Measurements from ENCODE around the gene GNAT1. TPM values are rescaled to one million over a fixed set of nuclear protein-coding genes. Genes with fewer than 3 reads are reported as not detected.

The GNAT1 gene
- total and polyA plus RNA-seq, 2 donors (not counting 1 experiment from before 2014, with no cell fraction given) = not detected

DNA sequence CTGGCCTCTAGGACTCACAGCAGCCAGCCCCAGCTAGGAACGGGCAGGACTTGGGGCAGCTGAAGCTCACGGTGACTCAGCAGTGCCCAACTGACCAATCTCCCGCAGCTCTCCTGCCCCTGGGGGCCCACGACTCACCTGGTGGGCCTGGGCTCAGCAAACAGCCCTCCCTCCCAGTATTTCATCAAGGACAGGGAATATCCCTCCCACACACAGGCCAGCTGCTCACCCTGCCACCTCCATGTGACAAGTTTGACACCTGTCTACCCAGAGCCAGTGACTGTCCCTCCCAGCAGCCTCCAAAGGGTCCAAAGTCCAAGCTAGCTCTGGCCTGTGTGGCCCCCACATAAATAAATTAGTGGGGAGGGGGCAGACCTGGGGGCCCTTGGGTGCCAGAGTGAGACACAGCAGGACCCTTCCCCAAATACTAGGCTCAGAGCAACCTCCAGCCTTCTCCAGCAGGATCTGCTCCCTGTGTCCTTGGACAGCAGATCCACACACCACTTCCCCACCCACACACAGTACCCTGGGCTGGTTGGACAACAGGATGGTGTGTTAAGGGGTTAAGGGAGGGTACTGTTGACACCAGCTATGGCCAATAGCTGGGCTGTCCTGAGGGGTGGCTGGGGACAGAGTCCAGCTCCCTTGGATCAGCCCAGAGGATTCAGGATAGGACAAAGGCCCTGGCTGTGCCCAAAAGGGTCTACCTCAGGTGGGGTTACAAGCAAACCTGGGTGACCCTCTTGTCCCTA lies 4.3 kb downstream of the GNAT1 start:
- Histone ChIP-seq H4K20me1 (ENCODE audit: control insufficient read depth, insufficient read depth, low read length, poor library complexity, severe bottlenecking) (no peaks in the 10 kb centered on the region), H3K4me3 (ENCODE audit: control extremely low read depth in 1 of 5, extremely low read depth in 1 of 5, insufficient read depth in 1 of 5, low read depth in 2 of 5, low read length in 4 of 5) (no peak overlapping the region), H2AFZ (ENCODE audit: insufficient read depth, low read depth, low read length, poor library complexity, severe bottlenecking) (no peak overlapping the region), H3K4me1 (ENCODE audit: control insufficient read depth in 2 of 2, insufficient read depth in 2 of 2, low read length in 2 of 2) (peaks cover 17 to 23% of the 10 kb centered on the region in 2 donors), H3K4me2 (replicated peaks; ENCODE audit: low read depth, low read length, poor library complexity, severe bottlenecking) (no peak overlapping the region), H3K27me3 (replicated peaks in 1 of 4; ENCODE audit: control extremely low read depth in 1 of 4, control insufficient read depth in 3 of 4, insufficient read depth in 4 of 4, low read length in 3 of 4) (peaks cover 0 to 50% (median 11%) of the 10 kb centered on the region in 4 experiments), H3K9ac (ENCODE audit: low read length) (no peak overlapping the region), H3K27ac (ENCODE audit: low read length in 2 of 2) (no peak overlapping the region), H3K36me3 (replicated peaks in 1 of 2; ENCODE audit: control extremely low read depth in 1 of 2, control insufficient read depth in 1 of 2, extremely low read depth in 1 of 2, insufficient read depth in 2 of 2, low read length in 1 of 2) (no peaks in the 10 kb centered on the region), H3K9me3 (ENCODE audit: control extremely low read depth in 1 of 3, control insufficient read depth in 2 of 3, insufficient read depth in 1 of 3, low read length in 2 of 3) (peaks cover 0 to 13% (median 0%) of the 10 kb centered on the region in 3 donors), H3K79me2 (ENCODE audit: control insufficient read depth, insufficient read depth, low read length) (no peaks in the 10 kb centered on the region)
- ChIA-PET POLR2A (interaction anchor here (2.4 kb wide), 1 partner anchor 31 kb away, joined by 16 read pairs; no protein-coding TSS in a partner anchor), CTCF (interaction anchor here (0.7 to 7.1 kb wide), 17 partner anchors 10 to 128 kb away, joined by 3 to 214 read pairs (median 7); partner anchors contain the start of genes HYAL2, IFRD2, LSMEM2 and SEMA3B)
- intact Hi-C loops (cut with micrococcal nuclease) = loop anchor here (2.0 kb wide), 1 partner anchor 125 kb away; no protein-coding TSS in a partner anchor
- Mint-ChIP-seq H3K9me3 (ENCODE audit: insufficient read depth) (no peaks in the 10 kb centered on the region), H3K4me1 (peaks cover 11% of the 10 kb centered on the region), H3K27ac (no peak overlapping the region), H3K4me3 (peak overlapping the region; percentile 29), H3K27me3 (peaks cover 24% of the 10 kb centered on the region)
- no peak for ATAC-seq (ENCODE audit: low read depth)
- DNase-seq = no peak
- no peak for TF ChIP-seq EZH2 (IDR thresholded peaks at IDR 0.05; ENCODE audit: borderline replicate concordance, insufficient read depth, low read depth, low read length, poor library complexity, severe bottlenecking)
- TF ChIP-seq CTCF (IDR thresholded peaks at IDR 0.05) = no peak
- 80% methylated on average over 4 of the region's 4 CpGs for WGBS (ENCODE audit: insufficient coverage)

- CTCF ChIA-PET = interaction anchor here (0.7 to 7.1 kb wide), 7 partner anchors 9 to 78 kb away, joined by 3 to 214 read pairs (median 27); partner anchors contain the start of genes SEMA3B and SLC38A3
- peaks cover 0 to 54% (median 11%) of the 10 kb centered on the region in 4 experiments for H3K27me3 ChIP-seq (replicated peaks in 1 of 4; ENCODE audit: control extremely low read depth in 1 of 4, control insufficient read depth in 3 of 4, insufficient read depth in 4 of 4, low read length in 3 of 4)
- no peaks in the 10 kb centered on the region for H3K9me3 Mint-ChIP-seq (ENCODE audit: insufficient read depth)
Measured at GRCh38 chr3:50196253-50196801, 4.9 kb downstream of the GNAT1 start.

More at GRCh38 chr3:50196253-50196801, 4.9 kb downstream of the GNAT1 start:
- DNase-seq = no peak
- Histone ChIP-seq H3K4me1 (ENCODE audit: control insufficient read depth in 2 of 2, insufficient read depth in 2 of 2, low read length in 2 of 2) (peaks cover 17 to 23% of the 10 kb centered on the region in 2 donors), H3K4me3 (ENCODE audit: control extremely low read depth in 1 of 5, extremely low read depth in 1 of 5, insufficient read depth in 1 of 5, low read depth in 2 of 5, low read length in 4 of 5) (no peak overlapping the region), H3K9me3 (ENCODE audit: control extremely low read depth in 1 of 3, control insufficient read depth in 2 of 3, insufficient read depth in 1 of 3, low read length in 2 of 3) (peaks cover 0 to 13% (median 0%) of the 10 kb centered on the region in 3 donors), H4K20me1 (ENCODE audit: control insufficient read depth, insufficient read depth, low read length, poor library complexity, severe bottlenecking) (no peaks in the 10 kb centered on the region), H3K27ac (ENCODE audit: low read length in 2 of 2) (no peak overlapping the region), H3K36me3 (replicated peaks in 1 of 2; ENCODE audit: control extremely low read depth in 1 of 2, control insufficient read depth in 1 of 2, extremely low read depth in 1 of 2, insufficient read depth in 2 of 2, low read length in 1 of 2) (no peaks in the 10 kb centered on the region), H3K4me2 (replicated peaks; ENCODE audit: low read depth, low read length, poor library complexity, severe bottlenecking) (no peak overlapping the region), H3K79me2 (ENCODE audit: control insufficient read depth, insufficient read depth, low read length) (no peaks in the 10 kb centered on the region), H2AFZ (ENCODE audit: insufficient read depth, low read depth, low read length, poor library complexity, severe bottlenecking) (no peak overlapping the region), H3K9ac (ENCODE audit: low read length) (no peak overlapping the region)
- no peak overlapping the region for H3K27ac Mint-ChIP-seq
- intact Hi-C loops (cut with micrococcal nuclease) = no loop called here
- H3K4me1 Mint-ChIP-seq = peaks cover 11% of the 10 kb centered on the region
- WGBS (ENCODE audit: insufficient coverage) = 89% methylated on average over 6 of the region's 6 CpGs
- H3K4me3 Mint-ChIP-seq = no peak overlapping the region
- peaks cover 30% of the 10 kb centered on the region for H3K27me3 Mint-ChIP-seq
- no peak for TF ChIP-seq EZH2 (IDR thresholded peaks at IDR 0.05; ENCODE audit: borderline replicate concordance, insufficient read depth, low read depth, low read length, poor library complexity, severe bottlenecking)
- no peak for TF ChIP-seq CTCF (IDR thresholded peaks at IDR 0.05)
- ATAC-seq (ENCODE audit: low read depth) = no peak
- POLR2A ChIA-PET = no interaction called here
